GM06990 (cell line): Measurements from ENCODE around the gene PTPRE.

Source experiments
- DNase-seq: peaks from one replicate; pipeline ENCODE4 v3.0.0-alpha.2; 2011; ENCODE audit not compliant: insufficient read length; ENCODE audit errors: extremely low read depth
- H3K27me3 ChIP-seq: replicated peaks from 2 replicates; pipeline ENCODE4 v1.6.0; 2011; ENCODE audit warnings: low read length; ENCODE audit not compliant: control insufficient read depth, insufficient read depth
- H3K36me3 ChIP-seq: 2 replicates; pipeline ENCODE4 v1.5.1; 2011; ENCODE audit warnings: low read length; ENCODE audit not compliant: control insufficient read depth, insufficient read depth
- H3K4me3 ChIP-seq: replicated peaks from 2 replicates; pipeline ENCODE4 v1.5.1; 2011; ENCODE audit warnings: low read depth, mild to moderate bottlenecking, control low read depth, low read length
- TF ChIP-seq, protein P1 (sequence below): IDR thresholded peaks from 2 replicates; pipeline ENCODE4 v1.5.1; 2011; ENCODE audit warnings: low read length, control low read depth, mild to moderate bottlenecking, inconsistent platforms; ENCODE audit not compliant: insufficient read depth, poor library complexity, severe bottlenecking

PTPRE gene

GRCh38 chr10:127909716-127910463 is 3.0 kb downstream of the PTPRE start:
- TF ChIP-seq, protein P1, sequence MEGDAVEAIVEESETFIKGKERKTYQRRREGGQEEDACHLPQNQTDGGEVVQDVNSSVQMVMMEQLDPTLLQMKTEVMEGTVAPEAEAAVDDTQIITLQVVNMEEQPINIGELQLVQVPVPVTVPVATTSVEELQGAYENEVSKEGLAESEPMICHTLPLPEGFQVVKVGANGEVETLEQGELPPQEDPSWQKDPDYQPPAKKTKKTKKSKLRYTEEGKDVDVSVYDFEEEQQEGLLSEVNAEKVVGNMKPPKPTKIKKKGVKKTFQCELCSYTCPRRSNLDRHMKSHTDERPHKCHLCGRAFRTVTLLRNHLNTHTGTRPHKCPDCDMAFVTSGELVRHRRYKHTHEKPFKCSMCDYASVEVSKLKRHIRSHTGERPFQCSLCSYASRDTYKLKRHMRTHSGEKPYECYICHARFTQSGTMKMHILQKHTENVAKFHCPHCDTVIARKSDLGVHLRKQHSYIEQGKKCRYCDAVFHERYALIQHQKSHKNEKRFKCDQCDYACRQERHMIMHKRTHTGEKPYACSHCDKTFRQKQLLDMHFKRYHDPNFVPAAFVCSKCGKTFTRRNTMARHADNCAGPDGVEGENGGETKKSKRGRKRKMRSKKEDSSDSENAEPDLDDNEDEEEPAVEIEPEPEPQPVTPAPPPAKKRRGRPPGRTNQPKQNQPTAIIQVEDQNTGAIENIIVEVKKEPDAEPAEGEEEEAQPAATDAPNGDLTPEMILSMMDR: no peak

DNA sequence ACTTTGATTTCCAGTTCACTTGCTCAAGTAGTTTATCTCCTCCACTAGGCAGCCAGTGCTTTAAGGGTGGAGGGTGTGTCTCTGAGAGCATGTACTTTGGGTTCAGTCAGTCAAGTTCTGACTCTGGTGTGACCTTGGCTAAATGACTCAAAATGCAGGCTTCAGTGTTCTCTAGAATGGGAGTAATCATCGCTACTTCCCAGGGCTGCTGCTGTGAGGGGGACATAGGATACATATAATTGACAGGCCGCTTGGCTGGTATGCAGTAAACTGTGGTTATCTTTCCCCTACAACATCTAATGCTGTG is 3.5 kb downstream of the PTPRE start:
- no peak for DNase-seq
- TF ChIP-seq, protein P1: no peak

More at GRCh38 chr10:127909716-127910463, 3.0 kb downstream of the PTPRE start:
- peaks cover 2% of the 10 kb centered on the region for H3K27me3 ChIP-seq
- DNase-seq: no peak
- H3K36me3 ChIP-seq: no peaks in the 10 kb centered on the region
- no peak overlapping the region for H3K4me3 ChIP-seq

DNA sequence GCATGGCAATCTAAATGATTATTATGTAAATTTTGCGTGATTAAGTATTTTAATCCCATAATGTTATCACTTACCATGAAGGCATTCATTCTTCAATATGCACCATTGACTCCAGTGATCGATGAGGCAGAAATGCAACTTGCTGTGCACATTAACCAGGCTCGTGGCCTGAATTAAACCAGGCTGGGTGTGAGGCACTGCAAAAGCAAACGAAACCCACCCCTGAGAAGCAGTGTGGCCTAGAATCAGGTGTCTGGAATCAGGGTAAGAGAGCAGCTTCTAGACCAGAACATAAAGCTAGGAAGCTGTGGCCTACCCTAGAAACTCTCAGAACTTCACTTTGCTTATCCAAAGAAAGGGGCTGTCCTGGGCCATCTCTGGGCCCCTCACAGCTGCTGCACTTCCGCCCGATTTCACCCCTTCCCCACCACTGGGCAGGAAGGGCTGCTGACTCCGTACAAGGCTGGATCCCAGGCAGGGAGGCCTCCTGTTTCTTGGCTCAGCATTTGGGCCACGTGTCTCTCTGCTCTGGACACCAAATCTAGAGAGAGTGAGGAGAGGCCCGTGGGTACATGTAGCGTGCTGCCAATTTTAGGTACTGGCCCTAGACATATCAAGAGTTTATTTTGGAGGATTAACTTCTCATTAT is 4.4 kb downstream of the PTPRE start:
- Histone ChIP-seq H3K4me3 (no peak overlapping the region), H3K36me3 (no peaks in the 10 kb centered on the region), H3K27me3 (peaks cover 2% of the 10 kb centered on the region)
- DNase-seq: no peak
- TF ChIP-seq, protein P1: no peak

More for the DNA sequence above, 3.5 kb downstream of the PTPRE start:
- Histone ChIP-seq H3K27me3 (peaks cover 2% of the 10 kb centered on the region), H3K4me3 (no peak overlapping the region), H3K36me3 (no peaks in the 10 kb centered on the region)

GRCh38 chr10:127911867-127912257 is 5.0 kb downstream of the PTPRE start:
- H3K27me3 ChIP-seq: peaks cover 2% of the 10 kb centered on the region
- TF ChIP-seq, protein P1: no peak
- H3K4me3 ChIP-seq: no peak overlapping the region
- no peak for DNase-seq
- no peaks in the 10 kb centered on the region for H3K36me3 ChIP-seq

DNA sequence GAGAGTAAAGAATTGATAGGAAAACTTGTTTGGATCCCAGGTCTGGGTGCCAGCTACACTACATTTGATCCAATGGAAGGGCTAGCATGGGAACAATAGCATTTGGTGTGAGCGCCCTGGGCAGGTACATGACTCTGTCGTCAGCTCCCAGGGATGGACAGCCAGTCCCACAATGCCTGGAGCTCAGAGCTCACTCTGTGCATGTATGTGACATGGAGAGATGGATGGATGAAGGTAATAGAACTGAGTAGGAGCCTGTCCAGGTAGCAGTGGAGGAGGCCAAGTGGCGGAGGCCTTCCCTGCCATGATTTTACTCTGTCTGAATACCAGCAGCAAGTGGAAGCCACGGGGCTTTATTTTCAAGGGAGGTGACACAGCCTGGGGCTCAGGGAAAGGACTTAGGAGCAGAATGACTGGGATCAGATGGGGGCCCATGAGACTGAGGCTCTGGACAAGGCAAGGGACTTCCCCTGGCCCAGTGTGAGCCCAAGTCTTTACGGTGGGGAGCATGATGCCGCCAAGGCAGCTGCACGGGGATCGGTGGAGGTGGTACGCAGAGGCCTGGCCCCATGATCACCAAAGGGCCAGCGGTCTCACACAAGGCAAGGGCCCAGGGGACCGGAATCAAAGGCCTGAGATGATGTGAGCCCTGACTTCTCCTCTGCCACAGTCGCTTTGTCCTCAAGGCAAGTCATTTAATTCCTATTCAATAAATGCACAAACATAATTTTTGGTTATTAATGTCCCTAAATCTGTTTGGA is 5.9 kb downstream of the PTPRE start:
- Histone ChIP-seq H3K4me3 (no peak overlapping the region), H3K27me3 (peaks cover 2% of the 10 kb centered on the region), H3K36me3 (no peaks in the 10 kb centered on the region)
- DNase-seq: no peak
- TF ChIP-seq, protein P1: no peak
